GM18517 (cell line): ENCODE data around the gene CREB3L4.
"Not testable (repeated sequence)": the region's sequence is repeated elsewhere in the genome, so short reads cannot be mapped to it uniquely, and the experiment has no call there.

Experiments used
- ATAC-seq: cut with Tn5 transposase; IDR thresholded peaks from one replicate; pipeline ENCODE4 v1.9.1; 2021; ENCODE audit warnings: mild to moderate bottlenecking, moderate library complexity; ENCODE audit not compliant: unreplicated experiment

CREB3L4 gene

DNA sequence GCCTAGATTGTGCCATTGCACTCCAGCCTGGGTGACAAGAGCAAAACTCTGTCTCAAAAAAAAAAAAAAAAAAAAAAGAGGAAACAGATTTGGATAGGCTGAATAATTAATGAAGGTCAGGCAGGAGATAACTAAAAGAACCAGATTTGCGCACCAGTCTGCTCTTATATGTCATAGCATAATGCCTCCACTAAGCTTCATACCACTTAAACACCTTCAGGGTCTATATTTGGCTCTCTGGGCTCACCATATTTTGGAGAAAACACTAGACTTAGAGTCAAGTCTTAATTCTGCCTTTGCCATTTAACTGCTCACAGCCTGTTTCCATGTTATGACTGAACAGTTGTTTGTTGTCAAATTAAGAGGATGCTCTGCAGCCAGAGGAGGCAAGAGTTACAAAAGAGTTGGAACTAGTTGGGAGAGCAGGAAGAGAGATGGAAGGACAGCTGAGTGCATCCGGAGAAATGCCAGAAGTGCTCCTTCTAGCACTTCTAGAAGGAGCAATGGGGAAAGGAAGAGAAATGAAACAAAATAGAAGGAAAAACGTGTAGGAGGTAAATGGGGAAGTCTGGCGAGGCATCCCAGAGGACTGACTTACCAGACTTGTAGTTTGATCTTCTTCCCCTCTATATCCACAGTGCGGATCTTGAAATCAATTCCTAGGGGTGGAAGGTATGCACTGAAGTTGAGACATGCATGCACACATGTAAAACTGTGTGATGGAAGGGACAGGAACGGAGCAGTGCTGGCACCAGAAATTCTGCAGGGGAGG lies 16.6 kb downstream of the CREB3L4 start:
- ATAC-seq = no peak

DNA sequence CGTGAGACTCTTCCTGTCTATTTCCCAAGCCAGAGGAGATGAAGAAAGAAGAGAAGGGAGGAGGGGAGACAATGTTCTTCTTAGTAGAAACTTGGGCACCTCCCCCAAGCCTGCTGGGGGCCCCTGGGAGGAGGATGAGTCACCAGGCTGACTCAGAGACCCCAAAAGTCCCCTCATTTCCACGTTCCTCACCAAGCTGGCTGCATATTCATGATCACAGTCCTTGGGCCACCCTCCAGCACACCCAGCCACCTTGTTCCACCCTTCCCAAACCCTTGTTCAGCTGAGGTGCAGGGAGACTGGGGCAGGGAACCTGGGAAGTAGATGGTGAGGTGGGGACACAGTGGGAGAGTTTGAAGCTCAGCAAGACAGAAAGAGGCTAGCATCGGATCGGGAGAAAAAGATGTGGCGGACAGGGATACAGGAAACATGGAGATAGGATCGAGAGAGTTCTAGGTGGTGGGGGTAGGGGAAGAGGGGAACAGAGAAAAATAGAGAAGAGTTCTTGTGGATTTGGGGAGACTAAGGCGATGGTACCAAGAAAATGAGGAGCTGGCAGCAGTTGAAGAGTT lies 17.7 kb downstream of the CREB3L4 start:
- no peak for ATAC-seq

GRCh38 chr1:153985941-153986761 lies 18.4 kb downstream of the CREB3L4 start, which contains the start of gene RAB13:
Gene RAB13 (minus strand): TSS chr1:153986339. CDS start chr1:153986236, 103 bp downstream.
- no peak for ATAC-seq

DNA sequence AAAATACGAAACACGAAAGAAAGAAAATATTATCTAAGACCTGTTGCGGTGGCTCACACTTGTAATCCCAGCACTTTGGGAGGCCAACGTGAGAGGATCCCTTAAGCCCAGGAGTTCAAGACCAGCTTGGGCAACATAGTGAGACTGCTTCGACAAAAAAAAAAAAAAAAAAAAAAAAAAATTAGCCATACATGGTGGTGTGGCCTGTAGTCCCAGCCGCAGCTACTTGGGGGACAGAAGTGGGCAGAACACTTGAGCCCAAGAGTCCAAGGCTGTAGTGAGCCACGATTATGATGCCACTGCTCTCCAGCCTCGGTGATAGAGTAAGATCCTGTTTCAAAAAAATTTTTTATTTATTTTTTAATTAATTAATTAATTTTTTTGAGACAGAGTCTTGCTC lies 19.9 kb downstream of the CREB3L4 start:
- no peak for ATAC-seq

DNA sequence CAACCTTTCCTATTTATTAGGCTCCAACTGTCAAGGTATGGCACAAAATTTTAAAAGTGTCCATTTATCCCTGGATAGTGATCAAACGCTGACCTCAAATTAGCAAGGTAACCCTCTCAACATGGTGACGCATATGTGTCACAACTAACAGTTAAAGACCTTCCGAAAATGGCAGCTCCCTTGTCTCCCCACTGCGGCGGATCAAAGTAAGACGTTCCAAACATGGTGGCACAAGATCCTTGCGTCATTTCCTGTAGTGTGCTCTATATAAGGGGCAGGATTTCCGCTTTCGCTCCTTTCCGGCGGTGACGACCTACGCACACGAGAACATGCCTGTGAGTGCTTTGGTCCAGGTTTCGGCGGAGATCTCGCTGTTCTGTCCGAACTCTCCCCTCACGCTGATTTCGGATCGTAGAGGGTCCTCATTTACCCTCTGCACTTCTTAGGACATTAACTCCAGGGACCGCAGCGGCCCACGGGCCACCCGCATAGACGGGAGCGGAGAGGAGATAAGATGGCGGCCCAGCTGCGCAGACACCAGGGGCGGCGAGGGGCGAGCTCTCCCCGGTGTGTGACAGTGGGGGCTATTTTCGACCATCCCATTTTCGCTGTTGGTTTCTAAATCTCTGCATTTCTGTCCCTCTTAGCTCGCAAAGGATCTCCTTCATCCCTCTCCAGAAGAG lies 22.9 kb downstream of the CREB3L4 start, which contains the start of gene RPS27:
RPS27 (plus strand) TSS at position 295 of the 683 bp plus-strand sequence; CDS start at position 330, 35 bp downstream.
- ATAC-seq = peak; percentile 83

DNA sequence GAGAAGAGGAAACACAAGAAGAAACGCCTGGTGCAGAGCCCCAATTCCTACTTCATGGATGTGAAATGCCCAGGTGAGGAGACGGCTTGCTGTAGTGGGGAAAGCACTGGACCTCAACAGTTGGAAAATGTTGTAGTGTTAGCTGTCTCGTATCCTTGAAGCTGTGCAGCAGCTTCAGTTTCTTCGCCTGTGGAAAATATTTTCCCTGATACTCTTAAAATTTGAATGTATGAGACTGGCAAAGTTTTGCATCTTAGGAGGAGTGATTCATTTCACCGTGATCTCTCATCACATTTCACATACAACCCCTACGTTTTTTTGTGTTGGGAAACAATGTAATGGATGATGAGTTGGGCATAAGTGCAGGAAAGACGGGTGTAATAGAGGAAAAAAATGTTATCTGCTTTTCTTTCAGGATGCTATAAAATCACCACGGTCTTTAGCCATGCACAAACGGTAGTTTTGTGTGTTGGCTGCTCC lies 23.5 kb downstream of the CREB3L4 start:
- ATAC-seq = no peak

- ATAC-seq = no peak
Measured at GRCh38 chr1:153991806-153992205, 24.1 kb downstream of the CREB3L4 start.

- ATAC-seq = no peak
Measured at GRCh38 chr1:153995202-153995601, 27.5 kb downstream of the CREB3L4 start.

DNA sequence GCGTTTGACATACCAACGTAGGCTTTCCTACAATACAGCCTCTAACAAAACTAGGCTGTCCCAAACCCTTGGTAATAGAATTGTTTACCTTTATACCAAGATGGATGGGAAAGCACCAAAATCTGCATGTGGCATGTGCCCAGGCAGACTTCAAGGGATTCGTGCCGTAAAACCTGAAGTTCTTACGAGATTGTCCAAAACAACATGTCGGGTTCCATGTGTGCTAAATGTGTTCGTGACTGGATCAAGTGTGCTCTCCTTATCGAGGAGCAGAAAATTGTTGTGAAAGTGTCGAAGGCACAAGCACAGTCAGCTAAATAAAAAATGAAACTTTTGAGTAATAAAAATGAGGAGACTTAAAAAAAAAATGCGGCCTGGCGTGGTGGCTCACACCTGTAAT lies 27.9 kb downstream of the CREB3L4 start:
- no peak for ATAC-seq

- ATAC-seq = not testable (repeated sequence)
Measured at GRCh38 chr1:153996882-153997281, 29.2 kb downstream of the CREB3L4 start.

- ATAC-seq = no peak
Measured at GRCh38 chr1:154000420-154000819, 32.7 kb downstream of the CREB3L4 start.

GRCh38 chr1:154006136-154006535 lies 38.4 kb downstream of the CREB3L4 start:
- ATAC-seq = no peak

- no peak for ATAC-seq
Measured at GRCh38 chr1:154012129-154012528, 44.4 kb downstream of the CREB3L4 start.

GRCh38 chr1:154012543-154012942 lies 44.8 kb downstream of the CREB3L4 start:
- not testable (repeated sequence) for ATAC-seq

DNA sequence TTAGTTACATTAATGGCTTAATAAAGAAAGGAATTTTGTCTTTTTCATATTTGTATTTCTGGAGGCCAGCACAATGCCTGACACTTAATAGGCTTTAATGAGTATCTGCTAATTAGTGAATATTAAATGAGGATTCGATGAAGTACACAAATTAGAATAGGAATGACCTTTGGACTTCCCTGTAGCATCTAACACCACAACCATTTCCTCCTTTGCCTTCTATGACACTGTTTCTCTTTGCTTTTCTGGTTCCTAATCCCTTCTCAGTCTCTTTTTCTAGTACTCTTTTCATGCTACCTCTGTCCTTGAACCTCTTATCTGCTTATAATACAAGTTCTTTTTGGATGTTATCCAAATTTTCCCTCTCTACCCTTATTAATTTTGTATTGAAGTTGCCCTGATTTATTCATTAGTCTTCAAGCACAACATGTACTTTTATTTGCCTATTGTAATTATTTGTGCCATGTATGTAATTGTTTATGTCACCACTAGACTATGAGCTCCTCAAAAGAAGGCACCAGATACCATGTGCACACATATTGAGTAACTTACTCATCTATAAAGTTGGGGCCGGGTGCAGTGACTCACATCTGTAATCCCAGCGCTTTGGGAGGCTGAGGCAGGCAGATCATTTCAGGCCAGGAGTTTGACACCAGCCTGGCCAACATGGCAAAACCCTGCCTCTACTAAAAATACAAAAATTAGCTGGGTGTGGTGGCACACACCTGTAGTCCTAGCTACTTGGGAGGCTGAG lies 46.6 kb downstream of the CREB3L4 start:
- ATAC-seq = no peak

- no peak for ATAC-seq
Measured at GRCh38 chr1:154019269-154019668, 51.6 kb downstream of the CREB3L4 start.

- ATAC-seq = no peak
Measured at GRCh38 chr1:154019940-154020339, 52.2 kb downstream of the CREB3L4 start.
